Cerebellar cortex (tissue), 1 donor: ENCODE measurements around the gene TMPRSS9.
"Not testable (repeated sequence)": the region's sequence is repeated elsewhere in the genome, so short reads cannot be mapped to it uniquely, and the experiment has no call there.

Source experiments
- DNase-seq: peaks from one replicate; pipeline ENCODE4 v3.0.0-alpha.2; 2015; ENCODE audit warnings: low spot score

Gene TMPRSS9

DNA sequence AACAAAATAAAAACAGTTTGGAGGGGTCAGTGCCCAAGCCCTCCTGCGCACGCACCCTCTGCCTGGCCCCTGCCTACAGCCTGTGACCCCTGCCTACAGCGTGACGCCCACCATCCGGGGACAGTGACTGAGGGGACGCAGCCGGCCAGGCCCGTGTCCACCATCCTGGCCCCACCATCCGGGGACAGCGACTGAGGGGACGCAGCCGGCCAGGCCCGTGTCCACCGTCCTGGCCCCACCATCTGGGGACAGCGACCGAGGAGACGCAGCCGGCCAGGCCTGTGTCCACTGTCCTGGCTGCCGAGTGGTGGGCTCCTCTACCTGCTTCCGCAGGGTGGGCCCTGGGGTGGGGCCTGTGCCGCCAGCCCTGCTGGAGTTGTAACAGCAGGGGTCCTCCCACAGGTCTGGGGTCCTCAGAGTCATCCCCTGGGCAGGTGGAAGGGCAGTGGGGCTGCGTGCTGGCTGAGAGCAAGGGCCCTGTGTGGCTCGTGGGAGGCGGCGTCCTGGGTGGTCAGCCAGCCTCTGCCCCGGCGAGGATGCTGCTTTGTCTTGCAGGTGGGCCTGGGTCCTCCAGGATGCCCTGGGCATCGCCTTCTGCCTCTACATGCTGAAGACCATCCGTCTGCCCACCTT is 17.3 kb upstream of the TMPRSS9 start:
- no peak for DNase-seq

- no peak for DNase-seq
Measured at GRCh38 chr19:2343289-2343982, 16.6 kb upstream of the TMPRSS9 start.

DNA sequence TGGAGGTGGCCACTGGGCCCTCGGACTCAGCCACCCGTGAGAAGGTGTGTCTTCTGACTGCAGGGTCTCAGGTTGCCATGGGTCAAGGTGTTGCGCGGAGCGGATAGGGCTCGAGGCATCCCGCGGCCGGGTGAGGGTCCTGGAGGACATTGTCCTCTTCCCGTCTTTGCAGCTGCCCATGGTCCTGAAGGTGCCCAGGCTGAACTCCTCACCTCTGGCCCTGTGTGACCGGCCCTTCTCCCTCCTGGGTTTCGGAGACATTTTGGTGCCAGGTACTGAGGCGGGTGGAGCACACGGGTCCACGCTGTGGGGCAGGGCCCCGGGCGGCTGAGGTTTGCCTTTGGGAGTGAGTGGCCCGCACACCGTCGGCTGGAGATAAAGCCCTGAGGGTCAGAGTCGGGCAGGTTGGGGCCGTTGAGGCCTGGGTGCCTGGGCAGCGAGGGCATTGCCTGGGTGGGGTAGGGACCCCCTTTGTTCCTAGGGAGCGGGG is 15.6 kb upstream of the TMPRSS9 start:
- DNase-seq, result no peak

GRCh38 chr19:2345076-2345475 is 15.0 kb upstream of the TMPRSS9 start:
- no peak for DNase-seq

GRCh38 chr19:2345794-2346663 is 14.0 kb upstream of the TMPRSS9 start:
- no peak for DNase-seq

DNA sequence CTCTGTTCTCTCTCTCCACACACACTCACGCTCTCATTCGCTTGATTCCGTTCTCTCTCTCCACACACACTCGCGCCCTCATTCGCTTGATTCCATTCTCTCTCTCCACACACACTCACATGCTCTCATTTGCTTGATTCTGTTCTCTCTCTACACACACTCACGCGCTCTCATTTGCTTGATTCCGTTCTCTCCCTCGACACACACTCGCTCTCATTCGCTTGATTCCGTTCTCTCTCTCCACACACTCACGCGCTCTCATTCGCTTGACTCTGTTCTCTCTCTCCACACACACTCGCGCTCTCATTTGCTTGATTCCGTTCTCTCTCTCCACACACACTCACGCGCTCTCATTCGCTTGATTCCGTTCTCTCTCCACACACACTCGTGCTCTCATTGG is 10.2 kb upstream of the TMPRSS9 start:
- not testable (repeated sequence) for DNase-seq

DNA sequence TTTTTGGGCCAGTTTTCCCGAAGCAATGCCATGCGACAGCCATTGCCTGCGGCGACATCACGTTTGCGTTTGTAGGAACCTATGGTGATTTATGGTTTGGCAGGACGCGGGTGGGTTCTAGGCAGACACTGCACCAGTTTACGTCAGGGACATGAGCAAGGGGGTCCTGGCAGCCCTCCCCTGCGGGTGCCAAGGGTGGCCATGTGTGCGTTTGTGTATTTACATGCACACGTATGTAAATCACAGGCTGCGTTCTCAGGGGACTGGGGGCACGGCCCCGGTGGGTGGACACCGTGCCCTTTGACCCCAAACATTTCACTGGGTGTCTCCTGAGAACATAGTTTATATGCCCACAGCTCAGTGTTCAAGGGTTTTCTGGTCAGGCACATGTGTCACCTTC is 9.4 kb upstream of the TMPRSS9 start:
- no peak for DNase-seq

DNA sequence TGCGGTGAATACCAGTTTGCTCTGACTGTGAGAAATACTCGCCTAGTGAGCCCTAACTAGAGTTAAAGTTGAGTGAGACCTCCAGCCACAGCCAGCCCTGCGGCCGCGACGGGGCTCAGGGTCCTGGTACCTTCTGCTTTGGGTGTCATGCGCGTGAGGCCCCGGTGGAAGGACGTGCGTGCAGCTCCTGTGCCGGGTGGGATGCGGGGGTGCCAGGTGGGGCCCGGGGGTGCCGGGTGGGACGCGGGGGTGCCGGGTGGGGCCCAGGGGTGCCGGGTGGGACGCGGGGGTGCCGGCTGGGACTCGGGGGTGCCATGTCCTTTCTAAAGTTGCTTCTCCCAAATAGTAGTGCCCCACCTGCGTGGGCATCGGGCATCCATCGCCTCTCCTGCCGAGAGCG is 8.5 kb upstream of the TMPRSS9 start:
- DNase-seq, result no peak

- DNase-seq, result no peak
Measured at GRCh38 chr19:2352121-2352520, 7.9 kb upstream of the TMPRSS9 start.

GRCh38 chr19:2353159-2353886 is 6.7 kb upstream of the TMPRSS9 start:
- DNase-seq, result no peak

DNA sequence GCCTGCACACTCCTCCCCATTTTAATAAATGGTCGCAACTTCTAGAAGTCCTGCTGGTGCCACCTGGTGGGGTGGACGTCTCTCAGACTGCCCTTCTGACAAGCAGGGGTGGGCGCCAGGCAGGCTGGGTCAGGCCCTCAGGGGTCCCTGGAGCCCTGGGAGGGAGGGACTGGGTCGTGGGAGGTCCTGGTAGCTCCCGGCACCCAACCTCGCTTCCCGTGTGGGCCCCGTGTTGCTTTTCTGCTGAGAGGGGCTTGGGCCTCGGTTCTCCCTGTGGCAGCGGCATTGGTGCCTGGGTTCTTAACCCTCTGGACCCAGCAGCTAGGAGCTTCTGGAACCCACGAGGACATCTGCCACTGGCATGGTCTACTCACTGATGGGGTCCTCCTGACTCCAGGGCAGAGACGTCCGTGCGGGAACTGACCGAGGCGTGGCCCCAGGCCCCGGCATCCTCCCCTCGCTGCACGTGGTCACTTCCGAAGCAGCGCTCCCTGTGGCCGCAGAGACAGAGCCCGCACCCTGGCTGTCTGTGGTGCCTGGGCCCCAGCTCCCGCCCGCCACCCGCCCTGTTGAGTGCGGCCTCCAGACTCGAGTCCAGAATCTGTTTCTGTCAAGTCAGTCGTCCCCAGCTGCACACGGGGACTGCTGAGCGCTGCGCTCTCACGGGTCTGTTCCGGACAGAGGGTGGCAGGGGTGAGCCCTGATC is 6.0 kb upstream of the TMPRSS9 start:
- DNase-seq, result no peak

DNA sequence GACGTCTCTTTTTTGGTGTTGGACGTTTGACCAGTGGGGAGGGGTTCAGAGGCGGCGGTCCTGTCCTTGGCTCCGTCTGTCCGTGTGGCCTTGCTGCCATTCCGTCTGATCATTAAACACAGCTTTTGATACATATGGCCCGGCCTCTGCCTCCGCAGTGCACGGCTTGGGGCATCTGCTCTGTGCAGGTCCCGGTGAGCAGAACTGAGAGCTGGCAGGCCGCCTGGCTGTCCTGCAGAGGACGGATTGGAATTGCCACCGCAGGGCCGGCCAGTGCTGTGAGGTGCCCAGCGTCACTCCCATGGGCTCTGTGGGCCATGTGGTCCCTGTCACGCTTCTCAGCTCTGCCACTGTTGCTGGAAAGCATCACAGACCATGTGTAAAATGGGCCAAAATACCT is 5.4 kb upstream of the TMPRSS9 start:
- DNase-seq, result peak; percentile 58

GRCh38 chr19:2355168-2356035 is 4.7 kb upstream of the TMPRSS9 start:
- peak; percentile 50 for DNase-seq

DNA sequence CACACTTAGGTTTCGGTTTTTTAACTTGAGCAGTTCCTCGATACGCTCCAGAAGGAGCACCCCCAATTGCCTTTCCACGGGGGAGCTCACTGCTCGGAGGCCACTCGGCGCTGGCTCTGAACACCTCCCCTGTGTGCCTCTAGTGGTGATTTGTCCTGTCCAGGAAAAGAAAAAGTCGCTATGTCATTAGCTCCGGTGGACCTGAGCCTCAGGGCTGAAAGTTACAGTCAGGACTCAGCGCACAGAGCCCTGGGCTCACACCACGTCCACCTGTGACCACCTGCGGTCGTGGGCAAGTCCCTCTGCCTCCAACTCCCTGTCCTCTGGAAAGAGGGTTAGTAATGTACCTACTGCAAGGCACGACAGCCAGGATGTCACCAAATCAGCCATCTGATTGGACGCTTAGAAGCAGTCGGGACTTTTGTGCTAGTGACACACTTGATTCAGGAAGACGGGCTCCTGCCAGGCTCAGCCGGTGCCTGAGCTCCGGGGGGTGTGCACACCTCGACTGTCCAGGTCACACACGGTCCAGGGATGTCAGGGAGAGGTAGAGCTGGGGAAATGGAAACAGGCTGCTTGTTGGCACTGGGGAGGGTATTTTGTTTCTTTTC is 3.9 kb upstream of the TMPRSS9 start:
- DNase-seq, result peak; percentile 39

DNA sequence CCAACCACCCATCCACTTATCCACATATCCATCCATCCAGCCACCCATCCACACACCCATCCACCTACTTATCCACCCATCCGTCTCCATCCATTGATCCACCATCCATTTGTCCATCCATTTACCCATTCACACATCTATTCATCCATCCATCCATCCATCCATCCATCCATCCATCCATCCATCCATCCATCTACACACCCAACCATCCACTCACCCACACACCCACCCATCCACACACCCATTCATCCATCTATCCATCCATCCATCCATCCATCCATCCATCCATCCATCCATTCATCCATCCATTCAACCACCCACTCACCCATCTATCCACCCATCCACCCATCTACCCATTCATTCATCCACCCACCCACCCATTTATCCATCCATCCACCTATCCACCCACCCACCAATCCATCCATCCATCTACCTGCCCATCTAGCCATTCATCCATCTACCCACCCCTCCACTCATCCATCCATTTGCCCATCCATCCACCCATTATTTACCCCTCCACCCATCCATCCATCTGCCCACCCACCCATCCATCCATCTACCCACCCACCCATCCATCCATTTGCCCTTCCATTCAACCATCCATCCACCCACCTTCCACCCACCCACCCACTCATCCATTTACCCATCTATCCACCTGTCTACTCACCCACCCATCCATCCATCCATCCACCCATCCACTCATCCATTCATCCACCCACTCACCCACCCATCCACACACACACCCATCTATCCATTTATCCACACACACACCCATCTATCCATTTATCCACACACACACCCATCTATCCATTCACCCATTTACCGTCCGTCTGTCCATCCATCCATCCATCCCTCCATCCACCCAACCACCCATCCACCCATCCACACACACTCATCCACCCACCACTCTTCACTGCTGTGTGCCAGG is 2.5 kb upstream of the TMPRSS9 start:
- no peak for DNase-seq

GRCh38 chr19:2358548-2359173 is 1.4 kb upstream of the TMPRSS9 start:
- DNase-seq, result no peak

DNA sequence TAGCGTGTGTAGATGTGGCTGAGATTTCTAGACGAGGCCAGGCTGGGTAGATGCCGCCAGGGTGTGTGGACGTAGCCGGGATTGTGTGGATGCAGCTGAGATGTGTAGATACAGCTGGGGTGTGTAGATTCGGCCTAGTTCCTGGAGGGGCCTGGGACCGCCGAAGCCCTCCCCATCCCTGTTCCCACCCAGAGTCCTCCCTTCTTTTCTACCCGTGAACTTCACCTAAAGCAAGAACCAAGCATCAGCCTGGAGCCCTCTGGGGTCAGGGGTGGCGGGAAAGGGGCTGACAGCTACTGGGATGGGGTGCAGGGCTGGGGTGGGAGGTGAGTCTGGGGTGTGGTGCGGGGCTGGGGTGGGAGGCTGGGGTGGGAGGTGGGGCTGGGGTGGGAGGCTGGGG is 768 bp downstream of the TMPRSS9 start:
- no peak for DNase-seq

DNA sequence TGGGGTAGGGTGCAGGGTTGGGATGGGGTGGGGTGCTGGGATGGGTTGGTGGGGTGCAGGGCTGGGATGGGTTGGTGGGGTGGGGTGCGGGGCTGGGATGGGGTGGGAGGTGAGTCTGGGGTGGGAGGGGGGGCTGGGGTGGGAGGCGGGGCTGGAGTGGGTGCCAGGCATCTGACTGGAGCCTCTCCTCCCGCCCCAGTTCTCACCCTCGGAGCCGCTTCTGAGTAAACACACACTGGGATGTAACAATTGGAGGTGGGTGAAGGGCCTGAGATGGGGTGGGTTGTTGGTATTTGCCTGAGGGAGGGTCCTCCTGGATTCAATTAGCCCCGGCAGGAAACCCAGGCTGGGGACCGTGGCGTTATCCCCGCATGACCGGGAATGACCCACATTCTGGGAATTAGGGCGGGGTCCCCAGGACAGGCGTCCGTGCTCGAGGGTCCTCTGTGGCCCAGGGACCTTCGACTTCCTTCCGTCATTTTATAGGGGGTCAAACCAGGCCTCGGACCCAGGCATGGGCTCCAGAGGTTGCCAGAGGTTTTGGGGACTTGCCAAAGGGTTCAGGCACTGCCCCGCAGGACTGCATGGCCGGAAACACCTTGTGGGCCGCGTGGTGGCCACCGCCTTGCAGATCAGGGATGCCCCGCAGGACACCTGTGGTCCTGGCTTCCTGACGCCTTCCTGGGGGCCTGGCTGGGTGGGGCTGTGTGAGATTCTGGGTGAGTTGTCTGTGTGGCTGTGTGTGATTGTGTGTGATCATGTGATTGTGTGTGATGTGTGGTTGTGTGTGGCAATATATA is 1.4 kb downstream of the TMPRSS9 start:
- no peak for DNase-seq
